Breast epithelium (tissue), 4 donors: ENCODE data around the gene RNU6-9. TPM values are rescaled to one million over a fixed set of nuclear protein-coding genes. Genes with fewer than 3 reads are reported as not detected.

Source experiments
- DNase-seq, 2 donors: peaks; one replicate each; pipeline ENCODE4 v3.0.0-alpha.2; 2019; ENCODE audit warnings: low spot score in 2 of 2
- H3K27ac ChIP-seq, 2 donors: fragments of 200-600 bp; sonication (generic) in 1 of 2; one replicate each; pipeline ENCODE4 v1.5.1; 2016 to 2019; ENCODE audit warnings: mild to moderate bottlenecking in 1 of 2
- H3K27me3 ChIP-seq, 2 donors: fragments of 200-600 bp; sonication (generic) in 1 of 2; one replicate each; pipeline versions ENCODE4 v1.5.1 to v1.6.0; 2017 to 2019; ENCODE audit warnings: control low read depth in 1 of 2, mild to moderate bottlenecking in 1 of 2
- H3K36me3 ChIP-seq: fragments of 200-600 bp; one replicate; pipeline ENCODE4 v1.5.1; 2019
- H3K4me1 ChIP-seq, 2 donors: fragments of 200-600 bp; sonication (generic); one replicate each; pipeline ENCODE4 v1.5.1; 2016 to 2019; ENCODE audit warnings: control low read depth in 1 of 2
- H3K4me3 ChIP-seq, 3 donors: fragments of 200-600 bp; sonication (generic); 1 replicate in 2 of 3; 2 replicates in 1 of 3; pipeline ENCODE4 v1.5.1; 2016 to 2019; ENCODE audit warnings: mild to moderate bottlenecking in 3 of 3, moderate library complexity in 2 of 3
- H3K9me3 ChIP-seq, 2 donors: fragments of 200-600 bp; sonication (generic) in 1 of 2; one replicate each; pipeline ENCODE4 v1.5.1; 2016 to 2019; ENCODE audit warnings: control low read depth in 1 of 2
- POLR2A ChIP-seq: fragments of 450-650 bp; IDR thresholded peaks from one replicate; pipeline ENCODE4 v1.6.1; 2016; ENCODE audit warnings: antibody characterized with exemption, mild to moderate bottlenecking, moderate library complexity
- POLR2AphosphoS5 ChIP-seq, 3 donors: sonication (generic); formaldehyde crosslinking; IDR thresholded peaks; one replicate each; pipeline ENCODE4 v1.6.1; 2017; ENCODE audit warnings: antibody characterized with exemption in 3 of 3
- intact Hi-C: fragments of 100-400 bp; cut with DNase I; formaldehyde crosslinking; loops from one replicate; pipeline ENCODE4 v1.15.1; 2023; ENCODE audit warnings: low total_unique reads
- total RNA-seq, 3 donors: library from RNA; depleted of rRNA; stranded (reverse); fragments of >200 nt; gene quantifications; one replicate each; pipeline ENCODE4 v1.1.0, GENCODE V29; 2016
- TF ChIP-seq, protein P1 (sequence below), 3 donors: fragments of 450-650 bp; IDR thresholded peaks; one replicate each; pipeline ENCODE4 v1.5.1; 2016 to 2017; ENCODE audit warnings: antibody characterized with exemption in 3 of 3, mild to moderate bottlenecking in 3 of 3, moderate library complexity in 3 of 3

The RNU6-9 gene
- total RNA-seq = not detected

DNA sequence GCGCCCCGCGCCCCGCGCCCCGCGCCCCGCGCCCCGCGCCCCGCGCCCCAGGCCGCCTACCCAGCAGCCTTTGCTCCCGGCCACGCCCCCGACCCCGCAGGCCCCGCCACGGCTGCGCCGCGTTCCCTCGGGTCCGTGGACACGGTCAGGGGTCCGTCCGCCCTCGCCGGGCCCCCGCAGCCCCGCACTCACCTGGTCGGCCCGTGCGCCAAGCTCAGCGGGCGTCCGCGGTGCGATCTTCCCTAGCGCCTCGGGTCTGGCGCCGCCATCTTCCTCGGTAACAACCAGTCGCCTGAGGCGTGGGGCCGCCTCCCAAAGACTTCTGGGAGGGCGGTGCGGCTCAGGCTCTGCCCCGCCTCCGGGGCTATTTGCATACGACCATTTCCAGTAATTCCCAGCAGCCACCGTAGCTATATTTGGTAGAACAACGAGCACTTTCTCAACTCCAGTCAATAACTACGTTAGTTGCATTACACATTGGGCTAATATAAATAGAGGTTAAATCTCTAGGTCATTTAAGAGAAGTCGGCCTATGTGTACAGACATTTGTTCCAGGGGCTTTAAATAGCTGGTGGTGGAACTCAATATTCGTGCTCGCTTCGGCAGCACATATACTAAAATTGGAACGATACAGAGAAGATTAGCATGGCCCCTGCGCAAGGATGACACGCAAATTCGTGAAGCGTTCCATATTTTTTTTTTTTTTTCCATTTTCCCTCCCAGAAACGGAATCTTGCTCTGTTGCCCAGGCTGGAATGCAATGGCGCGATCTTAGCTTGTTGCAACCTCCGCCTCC lies at the start of gene RNU6-9, which contains the start of gene MED16:
Gene RNU6-9, plus strand, starts transcription at position 591 of the 796 bp plus-strand sequence.
Gene MED16, minus strand, starts transcription at position 294 of the 796 bp plus-strand sequence. CDS start 2,056 bp downstream, outside the sequence.
- Histone ChIP-seq H3K4me1 (no peaks in the 10 kb centered on the region), H3K27me3 (no peaks in the 10 kb centered on the region), H3K4me3 (peak within 1 kb of the TSS; percentile 74 to 93 (median 89)), H3K27ac (peak within 1 kb of the TSS; percentile 96), H3K36me3 (no peaks in the 10 kb centered on the region), H3K9me3 (no peaks in the 10 kb centered on the region)
- TF ChIP-seq POLR2A = peak; percentile 30
- TF ChIP-seq, protein P1, sequence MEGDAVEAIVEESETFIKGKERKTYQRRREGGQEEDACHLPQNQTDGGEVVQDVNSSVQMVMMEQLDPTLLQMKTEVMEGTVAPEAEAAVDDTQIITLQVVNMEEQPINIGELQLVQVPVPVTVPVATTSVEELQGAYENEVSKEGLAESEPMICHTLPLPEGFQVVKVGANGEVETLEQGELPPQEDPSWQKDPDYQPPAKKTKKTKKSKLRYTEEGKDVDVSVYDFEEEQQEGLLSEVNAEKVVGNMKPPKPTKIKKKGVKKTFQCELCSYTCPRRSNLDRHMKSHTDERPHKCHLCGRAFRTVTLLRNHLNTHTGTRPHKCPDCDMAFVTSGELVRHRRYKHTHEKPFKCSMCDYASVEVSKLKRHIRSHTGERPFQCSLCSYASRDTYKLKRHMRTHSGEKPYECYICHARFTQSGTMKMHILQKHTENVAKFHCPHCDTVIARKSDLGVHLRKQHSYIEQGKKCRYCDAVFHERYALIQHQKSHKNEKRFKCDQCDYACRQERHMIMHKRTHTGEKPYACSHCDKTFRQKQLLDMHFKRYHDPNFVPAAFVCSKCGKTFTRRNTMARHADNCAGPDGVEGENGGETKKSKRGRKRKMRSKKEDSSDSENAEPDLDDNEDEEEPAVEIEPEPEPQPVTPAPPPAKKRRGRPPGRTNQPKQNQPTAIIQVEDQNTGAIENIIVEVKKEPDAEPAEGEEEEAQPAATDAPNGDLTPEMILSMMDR (IDR thresholded peaks at IDR 0.05) = peak in 1 of 3 donors; percentile 9
- TF ChIP-seq POLR2AphosphoS5 (IDR thresholded peaks at IDR 0.05) = peak in 1 of 3 donors; percentile 82
- intact Hi-C loops = loop anchor here (5.0 to 10.0 kb wide), 2 partner anchors 322 to 749 kb away; no protein-coding TSS in a partner anchor
- peak; percentile 95 for DNase-seq

DNA sequence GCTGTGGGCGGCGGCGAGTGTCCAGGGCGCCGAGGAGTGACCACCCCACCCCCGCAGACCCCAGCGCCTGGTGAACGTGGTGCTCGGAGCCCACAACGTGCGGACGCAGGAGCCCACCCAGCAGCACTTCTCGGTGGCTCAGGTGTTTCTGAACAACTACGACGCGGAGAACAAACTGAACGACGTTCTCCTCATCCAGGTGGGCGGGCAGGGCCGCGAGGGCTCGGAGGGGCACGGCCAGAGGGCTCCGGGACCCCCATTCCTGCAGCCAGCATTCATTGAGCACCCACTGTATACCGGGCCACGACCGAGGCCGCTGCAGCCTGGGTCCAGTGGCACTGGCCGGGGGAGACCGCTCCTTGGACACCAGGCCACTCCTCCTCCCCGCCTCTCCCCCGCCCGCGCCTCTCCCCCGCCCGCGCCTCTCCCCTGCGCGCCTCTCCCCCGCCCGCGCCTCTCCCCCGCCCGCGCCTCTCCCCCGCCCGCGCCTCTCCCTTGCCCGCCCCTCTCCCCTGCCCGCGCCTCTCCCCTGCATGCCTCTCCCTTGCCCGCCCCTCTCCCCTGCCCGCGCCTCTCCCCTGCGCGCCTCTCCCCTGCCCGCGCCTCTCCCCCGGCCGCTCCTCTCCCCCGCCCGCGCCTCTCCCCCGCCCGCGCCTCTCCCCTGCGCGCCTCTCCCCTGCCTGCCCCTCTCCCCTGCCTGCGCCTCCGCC lies 49.3 kb upstream of the RNU6-9 start:
- H3K9me3 ChIP-seq = no peaks in the 10 kb centered on the region
- peaks cover 4 to 23% of the 10 kb centered on the region in 2 donors for H3K27me3 ChIP-seq
- intact Hi-C loops = no loop called here
- H3K4me1 ChIP-seq = peaks cover 6 to 8% of the 10 kb centered on the region in 2 donors
- TF ChIP-seq POLR2A = no peak
- TF ChIP-seq, protein P1 (IDR thresholded peaks at IDR 0.05) = no peak
- no peak for TF ChIP-seq POLR2AphosphoS5 (IDR thresholded peaks at IDR 0.05)
- peak overlapping the region; percentile 16 to 64 (median 43) for H3K4me3 ChIP-seq
- DNase-seq = no peak
- H3K36me3 ChIP-seq = no peaks in the 10 kb centered on the region
- no peak overlapping the region for H3K27ac ChIP-seq

DNA sequence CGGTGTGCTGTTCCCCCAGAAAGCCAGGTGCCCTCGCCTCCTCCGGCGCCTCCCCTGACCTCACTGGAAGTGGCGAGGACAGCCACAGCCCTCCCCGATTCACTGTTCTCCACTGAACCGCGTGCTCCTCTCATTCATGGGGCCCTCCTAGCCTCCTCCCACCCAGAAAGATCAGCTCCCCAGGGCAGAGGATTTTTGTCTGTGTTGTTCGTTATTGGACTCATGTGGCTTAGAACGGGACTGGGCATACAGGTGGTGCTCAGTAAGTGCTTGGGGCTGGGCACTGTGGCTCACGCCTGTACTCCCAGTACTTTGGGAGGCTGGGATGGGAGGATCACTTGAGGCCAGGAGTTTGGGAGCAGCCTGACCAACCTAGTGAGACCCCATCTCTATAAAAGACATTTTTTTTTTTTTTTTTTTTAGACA lies 48.7 kb upstream of the RNU6-9 start:
- Histone ChIP-seq H3K27ac (no peak overlapping the region), H3K4me3 (no peak overlapping the region), H3K4me1 (peaks cover 6 to 8% of the 10 kb centered on the region in 2 donors), H3K36me3 (no peaks in the 10 kb centered on the region), H3K9me3 (no peaks in the 10 kb centered on the region), H3K27me3 (peaks cover 4 to 20% of the 10 kb centered on the region in 2 donors)
- intact Hi-C loops = no loop called here
- no peak for DNase-seq
- TF ChIP-seq, protein P1 (IDR thresholded peaks at IDR 0.05) = no peak
- TF ChIP-seq POLR2AphosphoS5 (IDR thresholded peaks at IDR 0.05) (no peak), POLR2A (no peak)

DNA sequence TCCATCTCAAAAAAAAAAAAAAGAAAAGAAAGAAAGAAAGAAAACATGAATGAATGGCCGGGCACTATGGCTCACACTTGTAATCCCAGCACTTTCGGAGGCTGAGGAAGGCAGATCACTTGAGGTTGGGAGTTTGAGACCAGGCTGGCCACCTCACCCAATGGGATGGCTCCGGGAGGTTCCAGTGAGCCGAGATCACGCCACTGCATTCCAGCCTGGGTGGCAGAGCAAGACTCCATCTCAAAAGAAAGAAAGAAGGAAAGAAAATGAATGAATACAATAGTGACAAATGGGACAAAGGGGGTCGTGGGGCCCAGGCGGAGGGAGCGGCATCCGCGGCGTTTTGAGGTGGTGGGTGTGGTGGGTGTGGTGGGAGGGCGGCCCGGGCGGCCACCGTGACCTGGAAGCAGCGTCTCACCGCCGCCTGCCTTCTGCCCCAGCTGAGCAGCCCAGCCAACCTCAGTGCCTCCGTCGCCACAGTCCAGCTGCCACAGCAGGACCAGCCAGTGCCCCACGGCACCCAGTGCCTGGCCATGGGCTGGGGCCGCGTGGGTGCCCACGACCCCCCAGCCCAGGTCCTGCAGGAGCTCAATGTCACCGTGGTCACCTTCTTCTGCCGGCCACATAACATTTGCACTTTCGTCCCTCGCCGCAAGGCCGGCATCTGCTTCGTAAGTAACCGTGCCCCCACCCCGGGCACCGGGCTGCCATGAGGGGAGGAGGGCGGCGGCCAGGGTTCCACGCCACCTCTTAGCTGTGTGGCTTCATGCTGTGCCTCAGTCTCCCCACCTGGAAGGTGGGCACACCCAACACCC lies 47.4 kb upstream of the RNU6-9 start:
- peaks cover 6 to 8% of the 10 kb centered on the region in 2 donors for H3K4me1 ChIP-seq
- no peaks in the 10 kb centered on the region for H3K36me3 ChIP-seq
- no peaks in the 10 kb centered on the region for H3K9me3 ChIP-seq
- H3K4me3 ChIP-seq = no peak overlapping the region
- TF ChIP-seq POLR2A = no peak
- TF ChIP-seq, protein P1 (IDR thresholded peaks at IDR 0.05) = no peak
- no peak for TF ChIP-seq POLR2AphosphoS5 (IDR thresholded peaks at IDR 0.05)
- intact Hi-C loops = no loop called here
- no peak for DNase-seq
- H3K27me3 ChIP-seq = peaks cover 4 to 18% of the 10 kb centered on the region in 2 donors
- H3K27ac ChIP-seq = no peak overlapping the region
